GM19043 (cell line): ENCODE results near the gene BTBD3.

ENCODE experiments used
- ATAC-seq: cut with Tn5 transposase; IDR thresholded peaks from one replicate; pipeline ENCODE4 v1.9.1; 2021; ENCODE audit warnings: low read depth; ENCODE audit not compliant: unreplicated experiment

The BTBD3 gene

GRCh38 chr20:11912659-11913415, 4.9 kb upstream of the BTBD3 start:
- no peak for ATAC-seq

- no peak for ATAC-seq
These were observed 725 bp downstream of the BTBD3 start for GRCh38 chr20:11918391-11918845.

DNA sequence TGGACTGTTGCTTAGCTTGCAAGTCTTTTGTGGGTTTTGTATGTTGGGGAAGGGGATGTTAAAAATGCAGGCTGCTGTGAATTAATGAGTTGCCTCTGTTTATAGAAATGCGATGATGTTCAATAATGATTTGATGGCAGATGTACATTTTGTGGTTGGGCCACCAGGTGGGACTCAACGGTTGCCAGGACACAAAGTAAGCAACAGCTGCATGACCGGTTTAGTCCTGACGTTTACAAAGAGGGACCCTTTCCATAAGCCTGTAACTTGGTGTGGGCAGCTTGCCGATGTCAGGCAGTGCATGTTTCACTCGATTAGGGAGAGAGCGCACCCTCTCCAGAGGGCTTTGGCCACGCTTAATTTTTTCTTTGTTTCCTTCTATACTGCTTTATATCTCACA, 1.3 kb downstream of the BTBD3 start:
- ATAC-seq, result no peak

- no peak for ATAC-seq
These were observed 1.9 kb downstream of the BTBD3 start for GRCh38 chr20:11919581-11919980.

DNA sequence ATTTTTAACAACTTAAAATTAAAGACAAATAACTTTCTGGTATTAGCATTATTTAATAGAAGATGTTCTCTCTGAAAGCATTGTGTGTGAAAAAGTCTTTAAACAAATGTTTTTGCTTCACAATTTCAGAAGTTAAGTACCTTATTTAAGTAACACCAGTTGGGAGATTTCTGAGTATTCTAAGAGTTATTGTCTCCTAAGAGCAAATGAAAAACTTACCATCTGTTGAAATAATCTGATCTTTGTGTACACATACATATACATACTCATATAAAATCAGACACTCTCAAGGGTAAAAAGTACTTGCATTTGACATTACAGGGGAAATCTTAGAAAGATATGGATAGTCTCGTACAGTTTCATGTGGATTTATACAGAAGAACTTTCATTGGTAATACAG, 2.4 kb downstream of the BTBD3 start:
- no peak for ATAC-seq

- no peak for ATAC-seq
These were observed 3.6 kb downstream of the BTBD3 start for GRCh38 chr20:11921321-11921720.

GRCh38 chr20:11922561-11922960, 4.9 kb downstream of the BTBD3 start:
- no peak for ATAC-seq

GRCh38 chr20:11924923-11925322, 7.2 kb downstream of the BTBD3 start:
- no peak for ATAC-seq

DNA sequence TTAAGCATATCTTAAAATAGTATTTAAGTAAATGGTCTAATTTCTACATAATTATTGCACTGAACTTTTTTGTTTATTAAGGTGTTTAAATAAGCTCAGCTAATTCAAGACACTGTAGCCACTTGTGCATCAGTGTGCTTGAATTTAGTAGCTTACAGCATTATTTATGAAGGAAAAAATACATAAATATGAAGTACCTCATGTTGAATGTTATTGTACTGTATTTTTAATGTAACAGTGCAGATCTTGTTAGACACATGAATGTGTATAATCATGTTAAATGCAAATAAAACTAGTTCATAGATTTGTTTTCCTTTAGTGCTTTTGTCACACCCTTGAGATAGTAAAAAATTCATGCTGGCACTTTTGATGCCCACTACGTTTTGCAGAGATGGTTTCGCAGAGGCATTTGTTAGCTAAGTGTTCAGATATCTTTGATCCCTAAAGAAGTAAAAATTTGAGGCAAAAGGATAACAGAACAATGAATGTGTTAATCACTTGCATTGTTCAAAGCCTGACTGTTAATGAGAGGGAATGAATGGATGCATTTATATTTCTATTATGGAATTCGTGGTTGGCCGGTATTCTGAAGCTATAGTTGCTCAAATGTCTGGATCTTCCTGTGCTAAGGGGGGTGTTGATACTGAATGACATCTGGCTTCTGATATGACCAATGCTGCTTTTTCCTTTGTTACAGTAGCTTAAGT, 8.8 kb downstream of the BTBD3 start:
- ATAC-seq, result no peak

- no peak for ATAC-seq
These were observed 12.3 kb downstream of the BTBD3 start for GRCh38 chr20:11929947-11930346.

GRCh38 chr20:11935212-11936154, 17.8 kb downstream of the BTBD3 start:
- no peak for ATAC-seq

DNA sequence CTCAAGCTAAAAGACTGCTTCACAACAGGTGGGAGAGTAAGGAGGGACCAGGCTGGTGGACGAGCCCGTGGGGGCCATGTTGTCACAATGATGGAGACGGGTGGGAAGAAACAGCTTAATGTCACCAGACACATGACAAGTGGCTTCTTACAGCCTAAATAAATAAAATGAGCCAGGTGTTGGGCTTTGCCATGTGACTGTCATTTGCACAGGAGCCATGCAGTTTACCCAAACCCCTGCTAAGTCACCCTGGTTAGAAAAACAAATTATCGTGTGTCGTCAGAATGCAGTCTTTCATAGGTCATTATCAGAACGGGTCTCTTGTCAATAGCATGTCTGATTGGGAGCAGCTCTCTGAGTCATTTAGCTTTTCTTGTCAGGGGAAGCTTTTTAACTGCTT, 18.5 kb downstream of the BTBD3 start:
- no peak for ATAC-seq

DNA sequence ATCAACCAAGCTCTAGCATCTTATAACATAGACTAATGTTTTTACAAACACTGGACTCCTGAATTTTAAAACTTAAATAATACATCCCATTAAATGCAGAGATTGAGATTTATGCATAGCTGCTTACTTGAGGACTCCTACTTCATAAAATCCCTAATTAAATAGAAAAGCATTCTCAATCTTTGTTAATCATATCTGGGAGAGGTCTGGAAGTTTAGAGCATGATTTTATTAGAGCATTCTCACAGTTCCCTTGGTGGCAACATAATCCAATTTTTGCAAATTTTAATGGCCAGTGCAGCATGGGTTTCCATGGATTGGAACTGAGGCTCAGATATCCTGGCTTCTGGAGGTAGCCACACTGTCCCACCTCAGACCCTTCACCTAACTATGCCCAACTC, 19.5 kb downstream of the BTBD3 start:
- no peak for ATAC-seq

GRCh38 chr20:11941593-11942246, 24.0 kb downstream of the BTBD3 start:
- ATAC-seq, result no peak

- no peak for ATAC-seq
These were observed 26.1 kb downstream of the BTBD3 start for GRCh38 chr20:11943778-11944177.

DNA sequence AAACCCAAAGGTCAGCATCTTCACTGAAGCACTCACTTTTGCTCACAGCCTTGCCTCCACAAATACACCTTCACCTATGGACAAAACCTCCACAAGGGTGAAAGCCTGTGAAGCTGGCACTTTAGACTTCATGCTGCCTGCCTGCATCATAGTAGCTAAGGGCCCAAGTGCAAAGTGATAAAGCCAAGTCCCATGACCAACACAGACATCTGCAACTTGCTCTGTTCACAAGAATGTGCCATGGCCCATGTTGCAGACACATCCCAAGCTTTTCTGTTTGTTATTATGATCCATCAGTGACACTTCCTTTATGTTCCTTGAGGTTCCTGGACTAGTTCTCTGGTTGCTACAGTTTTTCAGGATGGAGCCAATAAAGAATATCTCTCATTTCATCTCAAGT, 31.1 kb downstream of the BTBD3 start:
- no peak for ATAC-seq

- ATAC-seq, result no peak
These were observed 32.0 kb downstream of the BTBD3 start for GRCh38 chr20:11949711-11950110.

DNA sequence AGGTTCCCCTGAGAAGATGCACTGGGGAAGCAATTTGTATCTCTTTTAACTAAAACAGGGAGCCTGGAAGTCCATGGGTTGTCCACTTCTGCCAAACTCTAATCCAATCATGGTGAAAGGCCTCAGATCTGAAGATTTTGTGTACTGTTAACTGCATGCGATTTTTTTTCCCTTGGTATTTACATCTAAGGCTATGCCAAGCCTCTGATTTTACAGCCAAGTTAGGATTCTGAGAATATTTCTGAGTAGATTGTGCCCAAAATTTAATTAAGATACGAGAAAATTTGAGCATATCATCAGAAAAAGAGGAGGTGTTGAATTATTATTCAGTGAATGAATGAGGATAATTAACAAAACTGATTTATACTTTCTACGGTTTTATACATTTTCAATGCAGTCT, 34.0 kb downstream of the BTBD3 start:
- ATAC-seq, result no peak

GRCh38 chr20:11952639-11953038, 34.9 kb downstream of the BTBD3 start:
- no peak for ATAC-seq

DNA sequence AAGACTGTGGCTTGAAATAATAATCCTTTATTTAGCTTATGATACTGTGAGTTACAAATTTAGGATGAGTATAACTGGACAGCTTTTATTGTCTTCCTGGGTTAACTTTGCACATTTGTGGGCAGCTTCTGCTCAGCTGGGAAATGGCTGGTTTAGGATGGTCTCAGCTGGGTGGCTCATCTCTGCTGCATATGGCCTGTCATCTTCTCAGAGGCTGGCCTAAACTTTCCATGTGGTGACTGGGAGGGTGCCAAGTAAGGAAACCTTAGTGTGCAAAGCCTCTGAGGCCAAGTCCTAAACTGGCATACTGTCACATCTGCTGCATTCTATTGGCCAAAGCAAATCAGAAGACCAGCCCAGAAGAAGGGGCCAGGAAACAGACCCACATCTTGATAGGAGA, 40.2 kb downstream of the BTBD3 start:
- no peak for ATAC-seq

DNA sequence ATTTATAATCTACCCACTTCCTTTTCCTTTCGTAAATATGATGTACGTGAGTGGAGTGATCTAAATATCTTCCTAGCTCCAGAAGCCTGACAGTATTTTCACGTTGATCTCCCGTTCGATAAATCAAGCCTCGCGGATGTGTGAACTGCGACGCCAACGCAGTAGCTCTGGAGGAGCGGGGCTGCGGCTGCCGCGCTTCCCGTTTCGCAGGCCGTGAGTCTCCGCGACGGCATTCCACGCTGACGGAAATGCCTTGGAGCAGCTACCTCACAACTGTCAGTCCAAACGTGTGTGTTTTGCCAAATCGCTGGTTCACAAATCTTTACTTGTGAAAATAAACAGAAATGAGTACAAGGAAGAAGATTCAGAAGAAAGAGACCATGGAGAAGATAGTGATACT, 41.2 kb downstream of the BTBD3 start:
- ATAC-seq, result no peak
